GM19239 (cell line): ENCODE data around the gene TAF7L.
"Not testable (repeated sequence)": the region's sequence is repeated elsewhere in the genome, so short reads cannot be mapped to it uniquely, and the experiment has no call there.

ENCODE experiments used
- DNase-seq: peaks from one replicate; pipeline ENCODE4 v3.0.0; 2011; ENCODE audit warnings: low spot score; ENCODE audit not compliant: insufficient read length
- FAIRE-seq: peaks from 2 replicates; lab custom pipeline; 2011; peaks lifted over from hg19 to GRCh38; lab: Jason Lieb, UNC

Gene TAF7L, protein sequence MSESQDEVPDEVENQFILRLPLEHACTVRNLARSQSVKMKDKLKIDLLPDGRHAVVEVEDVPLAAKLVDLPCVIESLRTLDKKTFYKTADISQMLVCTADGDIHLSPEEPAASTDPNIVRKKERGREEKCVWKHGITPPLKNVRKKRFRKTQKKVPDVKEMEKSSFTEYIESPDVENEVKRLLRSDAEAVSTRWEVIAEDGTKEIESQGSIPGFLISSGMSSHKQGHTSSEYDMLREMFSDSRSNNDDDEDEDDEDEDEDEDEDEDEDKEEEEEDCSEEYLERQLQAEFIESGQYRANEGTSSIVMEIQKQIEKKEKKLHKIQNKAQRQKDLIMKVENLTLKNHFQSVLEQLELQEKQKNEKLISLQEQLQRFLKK

DNA sequence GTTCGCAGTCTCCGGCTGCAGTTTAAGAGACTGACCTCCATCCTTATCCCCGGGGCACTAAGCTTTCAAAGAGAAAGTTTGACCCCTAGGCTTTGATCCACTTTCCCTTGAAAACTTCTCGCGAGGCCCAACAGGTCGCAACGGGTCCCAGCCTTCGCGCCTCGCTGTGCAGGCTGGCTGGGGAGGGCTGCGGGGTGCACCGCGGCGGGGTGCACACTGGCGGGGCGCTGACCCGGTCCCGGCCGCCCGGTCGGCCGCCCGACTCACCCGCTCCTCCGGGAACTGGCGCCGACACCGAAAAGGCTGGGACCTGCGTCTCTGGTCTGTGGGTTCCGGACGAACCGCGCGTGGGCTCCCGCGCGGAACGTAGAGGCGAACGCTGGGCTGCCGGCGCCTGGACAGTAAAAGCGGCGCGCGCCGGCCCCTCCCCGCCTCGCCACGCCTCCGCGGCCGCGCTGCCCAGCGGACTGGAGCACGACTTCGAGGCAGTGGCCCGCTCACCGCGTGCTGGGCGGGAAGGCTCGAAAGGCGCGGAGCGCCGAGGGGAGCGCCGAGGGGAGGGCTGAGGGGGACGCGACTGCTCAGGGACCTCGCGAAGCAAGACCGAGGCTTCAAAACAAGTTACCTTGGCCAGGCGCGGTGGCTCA lies at the start of gene TAF7L:
TSS of gene TAF7L (minus strand) at position 378 of the 647 bp plus-strand sequence. CDS start 3,791 bp downstream, outside the sequence.
- DNase-seq: no peak
- FAIRE-seq: no peak

DNA sequence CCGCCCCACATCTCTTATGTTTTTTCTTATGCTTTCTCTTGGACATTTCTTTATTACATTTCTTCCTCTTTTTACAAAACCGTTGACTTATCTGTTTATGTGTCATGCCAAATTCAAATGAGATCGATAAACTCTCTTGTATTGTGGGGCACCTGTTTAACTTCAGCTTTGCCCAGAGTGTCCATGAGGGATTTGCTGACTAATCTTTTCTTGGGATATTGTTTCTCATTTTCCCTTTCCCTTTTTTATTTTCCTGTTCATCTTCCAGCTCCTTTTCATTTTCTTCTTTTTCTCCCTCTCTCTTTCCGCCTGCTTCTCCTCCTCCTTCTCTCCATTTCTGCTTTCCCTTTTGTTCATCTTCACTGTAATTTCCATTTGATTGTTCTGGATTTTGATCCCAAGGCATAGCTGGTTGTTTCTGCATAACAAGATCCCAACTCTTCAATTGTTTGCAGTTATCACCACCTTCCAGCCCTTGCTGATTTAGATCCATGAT lies 46.7 kb upstream of the TAF7L start:
- DNase-seq (no peak), FAIRE-seq (no peak)

DNA sequence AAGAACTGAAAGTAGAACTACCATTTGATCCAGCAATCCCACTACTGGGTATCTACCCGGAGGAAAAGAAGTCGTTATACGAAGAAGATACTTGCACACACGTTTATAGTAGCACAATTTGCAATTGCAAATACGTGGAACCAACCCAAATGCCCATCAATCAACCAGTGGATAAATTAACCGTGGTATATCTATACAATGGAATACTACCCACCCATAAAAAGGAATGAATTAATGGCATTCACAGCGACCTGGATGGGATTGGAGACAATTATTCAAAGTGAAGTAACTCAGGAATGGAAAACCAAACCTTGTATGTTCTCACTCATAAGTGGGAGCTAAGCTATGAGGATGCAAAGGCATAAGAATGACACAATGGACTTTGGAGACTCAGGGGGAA lies 43.2 kb upstream of the TAF7L start:
- not testable (repeated sequence) for DNase-seq, FAIRE-seq

DNA sequence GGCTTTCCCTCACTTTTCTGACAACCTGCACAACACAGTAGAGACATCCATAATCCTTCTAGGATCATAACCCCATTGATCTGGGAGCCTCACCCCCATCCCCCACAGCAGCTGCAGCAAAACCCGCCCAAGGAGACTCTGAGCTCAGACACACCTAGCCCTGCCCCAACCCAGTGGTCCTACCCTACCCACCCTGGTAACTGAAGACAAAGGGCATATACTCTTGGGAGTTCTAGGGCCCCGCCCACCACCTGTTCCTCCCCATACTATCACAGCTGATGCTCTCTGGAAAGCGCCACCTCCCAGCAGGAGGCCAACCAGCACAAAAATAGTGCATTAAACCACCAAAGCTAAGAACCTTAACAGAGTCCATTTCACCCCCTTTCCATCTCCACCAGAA lies 35.5 kb upstream of the TAF7L start:
- not testable (repeated sequence) for FAIRE-seq, DNase-seq

DNA sequence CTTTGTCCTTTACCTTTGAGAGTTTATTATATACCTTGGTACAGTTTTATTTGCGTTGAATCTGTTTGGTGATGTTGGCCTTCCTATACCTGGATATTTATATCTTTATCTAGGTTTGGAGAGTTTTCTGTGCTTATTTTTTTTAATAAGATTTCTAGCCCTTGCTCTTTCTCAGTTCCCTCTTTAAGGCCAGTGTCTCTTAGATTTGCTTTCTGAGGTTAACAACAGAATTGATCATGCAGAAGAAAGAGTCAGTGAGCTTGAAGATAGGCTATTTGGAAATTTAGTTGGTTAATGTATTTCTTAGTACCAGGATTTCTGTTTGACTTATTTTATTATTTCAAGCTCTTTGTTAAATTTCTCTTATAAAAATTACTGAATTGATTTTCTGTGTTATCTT lies 12.7 kb upstream of the TAF7L start:
- DNase-seq: no peak
- FAIRE-seq: no peak

DNA sequence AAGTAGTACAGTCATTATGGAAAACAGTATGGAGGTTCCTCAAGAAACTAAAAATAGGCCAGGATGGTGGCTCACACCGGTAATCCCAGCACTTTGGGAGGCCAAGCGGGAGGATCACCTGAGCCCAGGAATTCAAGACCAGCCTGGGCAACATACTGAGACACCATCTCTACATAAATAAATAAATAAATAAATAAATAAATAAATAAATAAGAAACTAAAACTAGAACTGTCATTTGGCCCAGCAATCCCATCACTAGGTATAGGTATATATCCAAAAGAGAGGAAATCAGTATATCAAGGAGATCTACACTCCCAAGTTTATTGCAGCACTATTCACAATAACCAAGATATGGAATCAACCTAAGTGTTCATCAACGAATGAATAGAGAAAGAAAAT lies 4.5 kb upstream of the TAF7L start:
- FAIRE-seq: not testable (repeated sequence)

DNA sequence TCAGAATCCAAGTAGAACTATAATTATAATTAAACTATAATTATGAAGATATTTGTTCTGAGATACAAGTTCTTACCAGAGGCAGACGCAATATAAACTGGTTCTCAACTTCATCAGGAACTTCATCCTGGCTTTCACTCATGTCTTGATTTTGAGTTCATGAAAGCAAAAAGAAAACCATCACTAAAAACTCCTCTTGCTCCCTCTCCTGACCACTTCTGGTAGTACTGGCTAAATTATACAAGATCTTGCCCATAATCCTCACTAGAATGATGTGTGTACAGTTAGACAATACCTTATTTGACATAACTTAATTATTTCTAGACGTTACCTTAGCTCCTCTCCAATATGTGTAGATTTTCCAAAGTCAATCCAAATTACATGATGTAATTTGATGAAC lies 3.7 kb downstream of the TAF7L start:
- FAIRE-seq (peak; percentile 88), DNase-seq (peak; percentile 4)

More for the DNA sequence above, 4.5 kb upstream of the TAF7L start:
- not testable (repeated sequence) for DNase-seq

DNA sequence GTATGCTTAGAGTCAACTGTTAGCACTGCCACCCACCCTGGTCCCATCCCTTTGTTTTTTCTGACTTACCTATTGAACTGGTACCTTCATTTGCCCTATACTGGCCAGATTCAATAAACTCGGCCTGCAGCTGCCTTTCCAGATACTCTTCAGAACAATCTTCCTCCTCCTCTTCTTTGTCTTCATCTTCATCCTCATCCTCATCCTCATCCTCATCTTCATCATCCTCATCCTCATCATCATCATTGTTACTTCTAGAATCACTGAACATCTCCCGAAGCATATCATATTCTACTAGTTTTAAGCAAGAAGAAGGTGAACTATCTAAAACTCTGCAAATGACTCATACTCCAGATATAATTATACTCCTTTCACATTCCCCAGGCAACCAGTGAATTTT lies 14.9 kb downstream of the TAF7L start:
- DNase-seq (no peak), FAIRE-seq (no peak)

DNA sequence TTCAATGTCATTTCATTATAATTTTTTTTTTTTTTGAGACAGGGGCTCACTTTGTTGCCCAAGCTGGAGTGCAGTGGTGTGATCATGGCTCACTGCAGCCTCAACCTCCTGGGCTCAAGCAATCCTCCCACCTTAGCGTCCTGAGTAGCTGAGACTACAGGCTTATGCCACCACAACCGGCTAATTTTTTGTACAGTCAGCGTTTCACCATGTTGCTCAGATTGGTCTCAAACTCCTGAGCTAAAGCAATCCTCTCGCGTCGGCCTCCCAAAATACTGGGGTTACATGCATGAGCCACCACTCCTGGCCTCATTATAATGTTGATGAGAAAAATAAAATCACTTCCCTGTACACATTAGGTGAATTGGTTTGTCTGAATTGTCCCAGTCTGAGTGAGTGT lies 16.9 kb downstream of the TAF7L start:
- no peak for DNase-seq
- no peak for FAIRE-seq

DNA sequence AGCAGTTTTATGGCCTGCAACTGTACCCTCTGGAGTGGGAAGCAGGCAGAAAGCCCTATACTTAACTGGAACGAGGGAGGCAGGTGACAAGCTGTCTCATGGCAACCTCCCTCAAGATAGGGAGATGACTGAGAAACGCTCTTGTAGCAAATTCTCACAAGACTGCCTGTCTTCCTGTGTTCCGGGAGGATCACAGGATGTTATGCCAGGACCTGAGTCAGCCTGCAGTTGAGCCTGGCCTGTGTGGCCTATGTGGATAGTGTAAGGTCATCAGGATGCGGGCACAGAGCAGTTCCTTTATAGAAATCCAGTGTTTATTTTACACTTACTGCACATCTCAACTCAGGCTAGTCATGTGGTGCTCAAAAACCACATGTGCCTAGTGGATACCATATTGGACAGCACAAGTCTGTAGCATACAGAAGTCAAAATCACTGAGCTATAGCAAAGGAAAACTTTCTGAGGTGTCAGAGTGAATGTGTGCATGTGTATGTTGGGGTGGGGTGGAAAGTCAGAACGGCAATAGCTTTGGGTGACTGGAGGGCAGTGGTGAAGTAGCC lies 25.2 kb downstream of the TAF7L start:
- DNase-seq (no peak), FAIRE-seq (no peak)

DNA sequence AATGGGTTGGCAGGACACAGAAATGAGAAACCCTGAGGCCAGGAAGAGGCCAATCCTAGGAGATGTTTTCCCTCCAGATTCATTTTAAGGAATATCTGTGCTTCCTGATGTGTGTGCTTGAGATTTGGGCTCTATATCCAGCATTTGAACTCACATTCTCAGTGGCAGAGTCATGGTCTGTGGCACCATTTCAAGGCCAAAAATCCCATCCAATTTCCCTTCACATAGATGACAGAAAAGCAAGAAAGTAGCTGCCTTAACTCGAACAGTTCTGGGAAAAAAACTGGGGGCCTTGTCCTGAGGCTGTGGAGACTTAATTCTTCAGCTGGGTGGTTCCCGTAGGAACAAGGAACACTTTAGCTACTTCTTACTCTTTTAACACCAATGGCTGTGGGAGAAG lies 27.4 kb downstream of the TAF7L start:
- FAIRE-seq: no peak
- DNase-seq: no peak

DNA sequence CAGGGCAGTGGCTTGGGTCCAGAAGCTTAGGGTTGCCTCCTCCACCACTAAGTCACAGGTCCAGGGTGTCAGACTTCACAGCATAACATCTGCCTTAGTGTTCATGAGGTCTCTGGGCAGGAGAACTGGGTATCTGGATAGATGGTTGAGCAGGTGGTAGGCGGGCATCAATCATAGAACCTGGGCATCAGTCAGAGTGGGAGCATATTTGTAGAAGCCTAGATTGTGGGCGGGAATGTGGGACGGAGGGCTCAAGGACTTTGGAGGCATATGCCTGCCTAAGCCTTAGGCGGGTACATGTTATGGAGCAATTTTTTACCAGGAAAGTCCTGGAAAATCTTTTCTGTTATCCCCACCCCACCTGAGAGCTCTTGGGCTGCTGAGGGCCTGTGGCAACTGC lies 28.5 kb downstream of the TAF7L start:
- FAIRE-seq: no peak
- DNase-seq: no peak

DNA sequence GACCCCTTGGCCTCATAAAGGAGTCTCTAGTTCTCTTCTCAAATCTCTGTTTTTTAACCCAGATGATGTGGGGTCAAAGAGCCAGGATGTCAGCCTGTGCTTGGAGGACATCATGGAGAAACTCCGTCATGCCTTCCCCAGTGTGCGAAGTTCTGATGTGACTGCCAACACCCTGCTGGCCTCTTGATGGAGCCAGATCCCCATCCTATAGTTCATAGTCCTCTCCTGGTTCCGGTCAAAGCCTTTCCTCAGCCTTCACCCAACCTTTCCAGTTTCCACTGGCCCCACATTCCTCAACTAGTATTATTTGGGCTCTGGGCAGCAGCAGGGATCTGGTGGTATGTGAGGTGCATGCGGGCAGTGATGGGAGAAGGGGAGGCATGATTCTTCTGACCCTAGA lies 30.7 kb downstream of the TAF7L start:
- FAIRE-seq: no peak

DNA sequence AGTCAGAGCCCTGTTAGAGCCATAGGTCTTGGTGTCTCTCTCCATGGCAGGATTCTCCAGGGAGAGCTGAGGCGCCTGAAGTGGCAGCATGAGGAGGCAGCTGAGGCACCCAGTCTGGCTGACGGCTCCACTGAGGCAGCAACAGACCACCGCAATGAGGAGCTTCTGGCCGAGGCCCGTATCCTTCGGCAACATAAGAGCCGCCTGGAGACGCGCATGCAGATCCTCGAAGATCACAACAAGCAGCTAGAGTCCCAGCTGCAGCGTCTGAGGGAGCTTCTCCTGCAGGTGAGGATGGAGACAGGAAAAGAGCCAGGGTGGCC lies 32.9 kb downstream of the TAF7L start:
- FAIRE-seq: no peak
- no peak for DNase-seq

More for the DNA sequence above, 30.7 kb downstream of the TAF7L start:
- DNase-seq: no peak

DNA sequence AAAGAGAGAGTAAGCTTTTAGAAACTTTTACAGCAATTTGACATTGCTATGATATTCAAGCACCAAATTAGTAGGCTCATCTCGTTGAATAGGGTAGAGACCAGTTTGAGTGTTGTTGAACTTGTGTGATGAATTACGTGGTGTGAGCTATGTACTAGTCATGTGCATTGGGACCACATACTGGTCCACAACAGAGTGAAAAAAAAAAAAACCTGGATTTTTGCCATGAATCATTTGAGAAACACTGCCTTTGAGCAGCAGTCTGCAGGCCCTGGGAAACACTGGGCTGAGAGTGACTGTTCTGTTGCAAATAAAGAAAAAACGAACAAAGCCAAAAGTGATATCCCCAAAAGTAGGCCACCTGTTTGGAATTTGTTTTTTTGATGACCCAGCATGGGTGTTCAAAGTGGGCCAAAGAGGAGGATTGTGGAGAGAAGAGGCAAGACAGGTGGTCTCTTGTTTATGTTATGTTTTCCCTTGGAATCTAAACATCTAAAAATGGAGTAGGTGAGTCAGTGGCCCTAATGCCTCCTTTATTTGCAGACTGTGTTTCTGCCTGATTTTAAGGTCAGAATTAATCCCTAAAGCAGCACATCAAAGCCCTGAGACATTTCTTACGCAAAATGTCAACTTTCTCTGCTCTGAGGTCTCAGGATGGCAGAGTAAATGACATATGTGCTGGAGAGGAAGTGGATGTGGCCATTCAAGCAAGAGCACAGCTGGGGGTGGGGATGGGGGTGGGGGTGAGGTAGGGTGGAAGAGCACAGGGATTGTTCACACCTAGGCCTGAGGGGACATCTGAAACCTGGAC lies 33.5 kb downstream of the TAF7L start:
- FAIRE-seq (no peak), DNase-seq (no peak)

DNA sequence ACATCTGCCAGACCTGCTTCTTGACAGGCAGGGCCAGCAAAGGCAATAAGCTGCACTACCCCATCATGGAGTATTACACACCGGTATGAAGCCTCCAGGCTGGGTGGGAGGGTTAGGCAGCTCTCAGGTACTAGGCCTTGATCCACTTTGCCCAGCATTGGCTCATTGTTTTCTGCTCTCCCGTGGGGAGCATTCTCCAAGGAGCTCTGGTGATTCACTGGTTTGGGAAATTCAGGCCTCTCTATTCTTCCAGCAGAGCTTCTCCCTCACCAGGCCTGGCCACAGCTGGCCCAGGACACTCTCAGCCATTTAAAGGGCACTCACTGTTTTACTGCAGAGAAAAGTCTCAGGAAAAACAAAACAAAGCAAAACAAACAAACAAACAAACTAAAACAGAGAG lies 38.5 kb downstream of the TAF7L start:
- no peak for DNase-seq
- FAIRE-seq: no peak

DNA sequence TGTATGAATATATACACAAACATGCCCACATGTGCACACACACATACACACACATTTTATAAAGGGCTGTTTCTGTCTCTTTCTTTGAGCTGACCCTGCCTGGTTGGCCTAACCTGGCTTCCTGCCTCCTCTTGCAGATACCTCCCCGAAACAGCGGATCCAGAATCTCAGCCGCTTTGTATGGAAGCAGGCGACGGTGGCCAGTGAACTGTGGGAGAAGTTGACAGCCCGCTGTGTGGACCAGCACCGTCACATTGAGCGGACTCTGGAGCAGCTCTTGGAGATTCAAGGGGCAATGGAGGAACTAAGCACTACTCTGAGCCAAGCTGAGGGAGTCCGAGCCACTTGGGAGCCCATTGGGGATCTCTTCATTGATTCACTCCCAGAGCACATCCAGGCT lies 49.6 kb downstream of the TAF7L start:
- DNase-seq: no peak
- FAIRE-seq: no peak

DNA sequence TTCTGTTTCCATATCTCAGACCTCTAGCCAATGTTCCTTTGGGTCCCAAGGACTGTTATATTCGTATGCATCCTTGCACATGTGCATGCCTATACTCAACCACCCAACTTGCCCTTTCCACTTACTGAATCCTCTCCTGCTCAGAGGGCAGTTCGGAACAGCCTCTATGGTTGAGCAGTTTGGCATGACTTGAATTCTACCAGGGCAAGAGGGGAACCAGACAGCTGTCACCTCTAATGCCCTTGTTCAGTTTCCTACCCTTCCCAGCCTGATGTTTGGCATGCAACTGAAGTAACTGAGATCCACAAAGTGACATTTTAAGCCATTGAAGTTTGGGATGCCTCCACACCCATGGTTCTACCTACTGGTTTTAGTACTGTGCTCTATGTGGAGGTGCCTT lies 54.1 kb downstream of the TAF7L start:
- no peak for FAIRE-seq
- DNase-seq: no peak

DNA sequence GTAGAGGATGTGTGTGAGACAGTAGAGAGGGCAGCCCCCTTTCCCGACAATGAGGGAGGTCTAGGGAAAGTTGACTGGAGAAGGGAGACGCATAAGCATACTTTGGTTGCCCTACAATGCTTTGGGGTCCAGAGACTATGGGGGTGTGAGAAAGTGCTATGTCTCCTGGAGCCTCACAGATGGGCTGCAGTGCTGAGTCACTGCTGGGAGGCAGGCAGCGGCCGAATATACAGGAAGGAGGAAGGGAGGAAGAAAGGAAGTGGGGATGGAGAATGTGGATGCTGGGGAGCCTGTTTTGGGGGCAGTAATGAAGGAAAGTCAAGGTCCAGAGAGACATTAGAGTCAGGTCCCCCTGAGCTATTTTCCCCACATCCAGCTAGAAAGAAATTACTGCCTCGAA lies 58.8 kb downstream of the TAF7L start:
- no peak for DNase-seq
- FAIRE-seq: no peak

DNA sequence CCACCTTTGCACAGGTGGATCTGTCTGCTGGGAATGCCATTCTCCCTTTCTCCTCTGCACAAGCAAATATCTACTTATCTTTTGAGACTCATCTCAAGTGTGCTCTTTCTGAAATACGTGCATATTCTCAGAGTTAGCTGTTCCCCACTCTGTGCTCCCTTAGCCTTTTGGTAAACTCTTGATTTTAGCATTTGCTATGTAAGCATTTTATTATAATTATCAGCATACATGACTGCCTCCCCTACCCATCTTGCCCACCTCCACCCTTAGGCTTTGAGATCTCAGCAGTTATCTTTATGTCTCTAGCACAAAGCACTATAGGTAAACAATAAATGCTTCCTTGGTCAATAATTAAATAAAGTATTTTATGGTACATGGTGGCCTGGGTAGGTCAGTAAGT lies 60.1 kb downstream of the TAF7L start:
- DNase-seq (no peak), FAIRE-seq (no peak)

DNA sequence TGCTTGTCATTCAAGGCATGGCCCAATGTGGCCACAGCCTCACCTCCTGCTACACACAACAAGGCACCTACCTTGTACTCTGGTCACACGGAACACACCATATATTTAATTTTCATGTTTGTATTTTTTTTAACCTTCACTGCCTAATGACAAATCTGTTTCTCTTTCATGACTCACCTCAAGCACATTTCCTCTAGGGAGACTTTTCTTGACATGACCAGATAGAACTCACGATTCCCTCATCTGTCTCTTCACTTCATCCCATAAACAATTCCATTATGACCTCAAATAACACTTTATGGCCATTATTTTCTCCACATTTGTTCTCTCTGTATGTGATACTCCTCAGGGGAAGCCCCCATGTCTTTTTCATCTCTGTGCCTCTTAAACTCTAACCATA lies 60.5 kb downstream of the TAF7L start:
- no peak for FAIRE-seq
- no peak for DNase-seq
